SK-N-SH treated with all-trans-retinoic acid at 6 μM for 48 hours (cell line): ENCODE measurements around the gene CHAF1B.
"Not testable (repeated sequence)": the region's sequence is repeated elsewhere in the genome, so short reads cannot be mapped to it uniquely, and the experiment has no call there.

Experiments used
- ATAC-seq: fragments of 200-7000 bp; cut with Tn5 transposase; 3 replicates; pipeline ENCODE4 v1.9.1; 2020; ENCODE audit warnings: mild to moderate bottlenecking, moderate library complexity
- ARNTL ChIP-seq: fragments of 450-650 bp; formaldehyde crosslinking; IDR thresholded peaks from 2 replicates; pipeline ENCODE4 v1.5.0; 2020; ENCODE audit warnings: low read depth, mild to moderate bottlenecking, moderate library complexity, borderline replicate concordance
- BACH2 ChIP-seq: fragments of 250-450 bp; sonication (Bioruptor Pico); IDR thresholded peaks from 2 replicates; pipeline ENCODE4 v1.9.0; 2021; ENCODE audit warnings: mild to moderate bottlenecking, borderline replicate concordance
- CREB5 ChIP-seq: fragments of 250-450 bp; sonication (Bioruptor Pico); IDR thresholded peaks from 2 replicates; pipeline ENCODE4 v1.5.1; 2020; ENCODE audit warnings: low read depth, mild to moderate bottlenecking, moderate library complexity
- CSDC2 ChIP-seq: fragments of 250-450 bp; sonication (Bioruptor Pico); IDR thresholded peaks from 2 replicates; pipeline ENCODE4 v1.5.0; 2020; ENCODE audit warnings: mild to moderate bottlenecking, moderate library complexity
- CSRNP3 ChIP-seq: fragments of 250-450 bp; sonication (Bioruptor Pico); IDR thresholded peaks from 2 replicates; pipeline ENCODE4 v1.5.1; 2021; ENCODE audit warnings: mild to moderate bottlenecking, moderate library complexity
- ESRRG ChIP-seq: fragments of 250-450 bp; sonication (Bioruptor Pico); IDR thresholded peaks from 2 replicates; pipeline ENCODE4 v1.6.1; 2021; ENCODE audit warnings: mild to moderate bottlenecking
- ISL1 ChIP-seq: fragments of 250-450 bp; sonication (Bioruptor Pico); IDR thresholded peaks from 2 replicates; pipeline ENCODE4 v2.1.2; 2022; ENCODE audit warnings: mild to moderate bottlenecking, moderate library complexity
- PATZ1 ChIP-seq: fragments of 250-450 bp; sonication (Bioruptor Pico); IDR thresholded peaks from 2 replicates; pipeline ENCODE4 v1.8.0; 2020; ENCODE audit warnings: mild to moderate bottlenecking, moderate library complexity, borderline replicate concordance
- POU6F1 ChIP-seq: fragments of 250-450 bp; sonication (Bioruptor Pico); IDR thresholded peaks from 2 replicates; pipeline ENCODE4 v1.8.0; 2021; ENCODE audit warnings: low read depth, mild to moderate bottlenecking, moderate library complexity, borderline replicate concordance
- PPARA ChIP-seq: fragments of 250-450 bp; sonication (Bioruptor Pico); IDR thresholded peaks from 2 replicates; pipeline ENCODE4 v1.5.0; 2020; ENCODE audit warnings: mild to moderate bottlenecking, borderline replicate concordance
- RARB ChIP-seq: fragments of 250-450 bp; sonication (Bioruptor Pico); IDR thresholded peaks from 2 replicates; pipeline ENCODE4 v1.8.0; 2021; ENCODE audit warnings: mild to moderate bottlenecking, moderate library complexity
- SNAI2 ChIP-seq: fragments of 250-450 bp; sonication (Bioruptor Pico); IDR thresholded peaks from 2 replicates; pipeline ENCODE4 v1.5.0; 2020; ENCODE audit warnings: mild to moderate bottlenecking, moderate library complexity
- TCF4 ChIP-seq: fragments of 250-450 bp; sonication (Bioruptor Pico); IDR thresholded peaks from 2 replicates; pipeline ENCODE4 v1.8.0; 2021; ENCODE audit warnings: mild to moderate bottlenecking, moderate library complexity, borderline replicate concordance
- TOX ChIP-seq: fragments of 250-450 bp; sonication (Bioruptor Pico); IDR thresholded peaks from 2 replicates; pipeline ENCODE4 v1.8.0; 2021; ENCODE audit warnings: mild to moderate bottlenecking, moderate library complexity, borderline replicate concordance
- TSHZ2 ChIP-seq: fragments of 250-450 bp; sonication (Bioruptor Pico); IDR thresholded peaks from 2 replicates; pipeline ENCODE4 v1.5.0; 2020; ENCODE audit warnings: mild to moderate bottlenecking, moderate library complexity
- ZC3H10 ChIP-seq: fragments of 250-450 bp; sonication (Bioruptor Pico); IDR thresholded peaks from 2 replicates; pipeline ENCODE4 v1.5.1; 2021; ENCODE audit warnings: mild to moderate bottlenecking, moderate library complexity
- ZFP3 ChIP-seq: fragments of 250-450 bp; sonication (Bioruptor Pico); IDR thresholded peaks from 2 replicates; pipeline ENCODE4 v1.5.0; 2020; ENCODE audit warnings: mild to moderate bottlenecking, moderate library complexity
- ZFP30 ChIP-seq: fragments of 450-650 bp; formaldehyde crosslinking; IDR thresholded peaks from 2 replicates; pipeline ENCODE4 v1.5.0; 2022; ENCODE audit warnings: mild to moderate bottlenecking, moderate library complexity
- ZNF565 ChIP-seq: fragments of 450-650 bp; formaldehyde crosslinking; conservative IDR thresholded peaks from 2 replicates; pipeline ENCODE4 v1.5.0; 2020; ENCODE audit warnings: low read depth, mild to moderate bottlenecking, moderate library complexity
- ZNF70 ChIP-seq: fragments of 450-650 bp; formaldehyde crosslinking; IDR thresholded peaks from 2 replicates; pipeline ENCODE4 v1.5.0; 2020; ENCODE audit warnings: mild to moderate bottlenecking, moderate library complexity
- ZNF8 ChIP-seq: fragments of 450-650 bp; formaldehyde crosslinking; IDR thresholded peaks from 2 replicates; pipeline ENCODE4 v1.5.0; 2020; ENCODE audit warnings: mild to moderate bottlenecking, moderate library complexity

The CHAF1B gene

GRCh38 chr21:36381841-36382589 is 3.2 kb upstream of the CHAF1B start:
- ATAC-seq, result no peak
- TF ChIP-seq TSHZ2 (CRISPR knock-in tag) (no peak), ZNF565 (CRISPR knock-in tag) (no peak), ZFP3 (CRISPR knock-in tag) (no peak), CREB5 (CRISPR knock-in tag) (no peak), PATZ1 (CRISPR knock-in tag) (no peak), TCF4 (CRISPR knock-in tag) (no peak), BACH2 (CRISPR knock-in tag) (no peak), RARB (CRISPR knock-in tag) (no peak), ZFP30 (no peak), CSRNP3 (no peak), ESRRG (CRISPR knock-in tag) (no peak), ISL1 (CRISPR knock-in tag) (no peak)

- not testable (repeated sequence) for ATAC-seq
Measured at GRCh38 chr21:36382722-36383121, 2.5 kb upstream of the CHAF1B start.

GRCh38 chr21:36384885-36385232 is 333 bp upstream of the CHAF1B start:
- TF ChIP-seq ARNTL (no peak), PPARA (CRISPR knock-in tag) (no peak), TSHZ2 (CRISPR knock-in tag) (no peak), ZNF565 (CRISPR knock-in tag) (no peak), SNAI2 (CRISPR knock-in tag) (no peak), ZC3H10 (CRISPR knock-in tag) (no peak), PATZ1 (CRISPR knock-in tag) (no peak), CSDC2 (CRISPR knock-in tag) (no peak), TOX (CRISPR knock-in tag) (no peak), TCF4 (CRISPR knock-in tag) (no peak), ZNF70 (no peak), ZFP3 (CRISPR knock-in tag) (no peak), RARB (CRISPR knock-in tag) (no peak), ZNF8 (CRISPR knock-in tag) (no peak), POU6F1 (CRISPR knock-in tag) (no peak), ZFP30 (no peak)
- TF ChIP-seq, all 23 proteins: peak for 0
- ATAC-seq, result peak; percentile 35
